ENCODE measurements around the gene KDR. TPM values are rescaled to one million over a fixed set of nuclear protein-coding genes. Genes with fewer than 3 reads are reported as not detected.

KDR gene
- total and polyA plus RNA-seq, 2 donors (not counting 1 experiment from before 2014, with no cell fraction given), result not detected

DNA sequence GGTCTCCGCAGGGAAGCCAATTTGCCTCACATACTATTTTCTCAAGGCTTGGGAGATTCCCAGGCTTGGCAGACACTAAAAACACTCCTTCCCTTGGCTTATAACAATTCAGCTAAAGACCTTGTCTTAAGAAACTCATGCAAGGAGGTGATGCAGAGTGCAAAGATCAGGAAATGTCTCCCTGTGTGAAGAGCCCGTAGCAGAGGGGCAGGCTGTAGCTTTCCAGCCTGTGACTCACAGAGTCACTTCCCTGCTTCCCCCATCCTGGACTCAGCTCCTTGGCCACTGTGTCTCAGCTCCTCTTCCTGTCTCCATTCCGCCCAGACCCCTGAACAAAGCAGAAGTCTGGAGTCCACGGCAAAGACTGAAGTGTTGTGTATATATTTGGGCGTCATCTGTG, 56.1 kb downstream of the KDR start:
- TF ChIP-seq, protein P1, sequence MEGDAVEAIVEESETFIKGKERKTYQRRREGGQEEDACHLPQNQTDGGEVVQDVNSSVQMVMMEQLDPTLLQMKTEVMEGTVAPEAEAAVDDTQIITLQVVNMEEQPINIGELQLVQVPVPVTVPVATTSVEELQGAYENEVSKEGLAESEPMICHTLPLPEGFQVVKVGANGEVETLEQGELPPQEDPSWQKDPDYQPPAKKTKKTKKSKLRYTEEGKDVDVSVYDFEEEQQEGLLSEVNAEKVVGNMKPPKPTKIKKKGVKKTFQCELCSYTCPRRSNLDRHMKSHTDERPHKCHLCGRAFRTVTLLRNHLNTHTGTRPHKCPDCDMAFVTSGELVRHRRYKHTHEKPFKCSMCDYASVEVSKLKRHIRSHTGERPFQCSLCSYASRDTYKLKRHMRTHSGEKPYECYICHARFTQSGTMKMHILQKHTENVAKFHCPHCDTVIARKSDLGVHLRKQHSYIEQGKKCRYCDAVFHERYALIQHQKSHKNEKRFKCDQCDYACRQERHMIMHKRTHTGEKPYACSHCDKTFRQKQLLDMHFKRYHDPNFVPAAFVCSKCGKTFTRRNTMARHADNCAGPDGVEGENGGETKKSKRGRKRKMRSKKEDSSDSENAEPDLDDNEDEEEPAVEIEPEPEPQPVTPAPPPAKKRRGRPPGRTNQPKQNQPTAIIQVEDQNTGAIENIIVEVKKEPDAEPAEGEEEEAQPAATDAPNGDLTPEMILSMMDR (IDR thresholded peaks at IDR 0.05), result no peak
- no peak for TF ChIP-seq EZH2 (IDR thresholded peaks at IDR 0.05; ENCODE audit: borderline replicate concordance, insufficient read depth, low read depth, low read length, poor library complexity, severe bottlenecking)
- intact Hi-C loops (cut with micrococcal nuclease), result no loop called here
- Histone ChIP-seq H3K4me1 (ENCODE audit: control insufficient read depth in 2 of 2, insufficient read depth in 2 of 2, low read length in 2 of 2) (no peaks in the 10 kb centered on the region), H3K36me3 (replicated peaks in 1 of 2; ENCODE audit: control extremely low read depth in 1 of 2, control insufficient read depth in 1 of 2, extremely low read depth in 1 of 2, insufficient read depth in 2 of 2, low read length in 1 of 2) (no peaks in the 10 kb centered on the region), H3K9ac (ENCODE audit: low read length) (no peak overlapping the region), H4K20me1 (ENCODE audit: control insufficient read depth, insufficient read depth, low read length, poor library complexity, severe bottlenecking) (no peaks in the 10 kb centered on the region), H3K4me2 (replicated peaks; ENCODE audit: low read depth, low read length, poor library complexity, severe bottlenecking) (no peak overlapping the region), H3K9me3 (ENCODE audit: control extremely low read depth in 1 of 3, control insufficient read depth in 2 of 3, insufficient read depth in 1 of 3, low read length in 2 of 3) (no peaks in the 10 kb centered on the region), H2AFZ (ENCODE audit: insufficient read depth, low read depth, low read length, poor library complexity, severe bottlenecking) (no peak overlapping the region), H3K79me2 (ENCODE audit: control insufficient read depth, insufficient read depth, low read length) (no peaks in the 10 kb centered on the region), H3K27ac (ENCODE audit: low read length in 2 of 2) (no peak overlapping the region), H3K27me3 (replicated peaks in 1 of 4; ENCODE audit: control extremely low read depth in 1 of 4, control insufficient read depth in 3 of 4, insufficient read depth in 4 of 4, low read length in 3 of 4) (peaks cover 0 to 2% (median 0%) of the 10 kb centered on the region in 4 experiments), H3K4me3 (ENCODE audit: control extremely low read depth in 1 of 5, extremely low read depth in 1 of 5, insufficient read depth in 1 of 5, low read depth in 2 of 5, low read length in 4 of 5) (no peak overlapping the region)
- H3K4me1 Mint-ChIP-seq, result no peaks in the 10 kb centered on the region
- no peak overlapping the region for H3K4me3 Mint-ChIP-seq
- CTCF ChIA-PET, result no interaction called here
- POLR2A ChIA-PET, result no interaction called here
- DNase-seq (no peak), ATAC-seq (ENCODE audit: low read depth) (no peak)
- H3K27ac Mint-ChIP-seq, result no peak overlapping the region
- H3K27me3 Mint-ChIP-seq, result no peaks in the 10 kb centered on the region
- no peaks in the 10 kb centered on the region for H3K9me3 Mint-ChIP-seq (ENCODE audit: insufficient read depth)
- WGBS (ENCODE audit: insufficient coverage), result 90% methylated on average over 2 of the region's 5 CpGs

- intact Hi-C loops (cut with micrococcal nuclease), result no loop called here
- Mint-ChIP-seq H3K4me1 (no peaks in the 10 kb centered on the region), H3K4me3 (no peak overlapping the region), H3K27me3 (no peaks in the 10 kb centered on the region), H3K9me3 (ENCODE audit: insufficient read depth) (no peaks in the 10 kb centered on the region), H3K27ac (no peak overlapping the region)
- Histone ChIP-seq H3K4me2 (replicated peaks; ENCODE audit: low read depth, low read length, poor library complexity, severe bottlenecking) (no peak overlapping the region), H3K36me3 (replicated peaks in 1 of 2; ENCODE audit: control extremely low read depth in 1 of 2, control insufficient read depth in 1 of 2, extremely low read depth in 1 of 2, insufficient read depth in 2 of 2, low read length in 1 of 2) (no peaks in the 10 kb centered on the region), H3K27me3 (replicated peaks in 1 of 4; ENCODE audit: control extremely low read depth in 1 of 4, control insufficient read depth in 3 of 4, insufficient read depth in 4 of 4, low read length in 3 of 4) (peaks cover 0 to 2% (median 0%) of the 10 kb centered on the region in 4 experiments), H3K79me2 (ENCODE audit: control insufficient read depth, insufficient read depth, low read length) (no peaks in the 10 kb centered on the region), H3K4me1 (ENCODE audit: control insufficient read depth in 2 of 2, insufficient read depth in 2 of 2, low read length in 2 of 2) (no peaks in the 10 kb centered on the region), H3K4me3 (ENCODE audit: control extremely low read depth in 1 of 5, extremely low read depth in 1 of 5, insufficient read depth in 1 of 5, low read depth in 2 of 5, low read length in 4 of 5) (no peak overlapping the region), H2AFZ (ENCODE audit: insufficient read depth, low read depth, low read length, poor library complexity, severe bottlenecking) (no peak overlapping the region), H3K27ac (ENCODE audit: low read length in 2 of 2) (no peak overlapping the region), H3K9ac (ENCODE audit: low read length) (no peak overlapping the region), H3K9me3 (ENCODE audit: control extremely low read depth in 1 of 3, control insufficient read depth in 2 of 3, insufficient read depth in 1 of 3, low read length in 2 of 3) (no peaks in the 10 kb centered on the region), H4K20me1 (ENCODE audit: control insufficient read depth, insufficient read depth, low read length, poor library complexity, severe bottlenecking) (no peaks in the 10 kb centered on the region)
- WGBS (ENCODE audit: insufficient coverage), result 91% methylated on average over 4 of the region's 7 CpGs
- ATAC-seq (ENCODE audit: low read depth) (no peak), DNase-seq (no peak)
- POLR2A ChIA-PET, result no interaction called here
- TF ChIP-seq, protein P1 (IDR thresholded peaks at IDR 0.05), result no peak
- TF ChIP-seq EZH2 (IDR thresholded peaks at IDR 0.05; ENCODE audit: borderline replicate concordance, insufficient read depth, low read depth, low read length, poor library complexity, severe bottlenecking), result no peak
- CTCF ChIA-PET, result interaction anchor here (0.9 kb wide), 1 partner anchor 117 kb away, joined by 3 read pairs; no protein-coding TSS in a partner anchor
Observed at GRCh38 chr4:55068522-55068921, 56.9 kb downstream of the KDR start.

Measured in B cell (primary cell).